ENCODE measurements around the gene ACVR1B. TPM values are rescaled to one million over a fixed set of nuclear protein-coding genes. Genes with fewer than 3 reads are reported as not detected.
A peak's percentile ranks its signal among the peaks of the same experiment; 100 is the strongest.

The ACVR1B gene
- total RNA-seq, 4 donors from 2014 or later: 9.1 to 71.6 (median 59.2) TPM

DNA sequence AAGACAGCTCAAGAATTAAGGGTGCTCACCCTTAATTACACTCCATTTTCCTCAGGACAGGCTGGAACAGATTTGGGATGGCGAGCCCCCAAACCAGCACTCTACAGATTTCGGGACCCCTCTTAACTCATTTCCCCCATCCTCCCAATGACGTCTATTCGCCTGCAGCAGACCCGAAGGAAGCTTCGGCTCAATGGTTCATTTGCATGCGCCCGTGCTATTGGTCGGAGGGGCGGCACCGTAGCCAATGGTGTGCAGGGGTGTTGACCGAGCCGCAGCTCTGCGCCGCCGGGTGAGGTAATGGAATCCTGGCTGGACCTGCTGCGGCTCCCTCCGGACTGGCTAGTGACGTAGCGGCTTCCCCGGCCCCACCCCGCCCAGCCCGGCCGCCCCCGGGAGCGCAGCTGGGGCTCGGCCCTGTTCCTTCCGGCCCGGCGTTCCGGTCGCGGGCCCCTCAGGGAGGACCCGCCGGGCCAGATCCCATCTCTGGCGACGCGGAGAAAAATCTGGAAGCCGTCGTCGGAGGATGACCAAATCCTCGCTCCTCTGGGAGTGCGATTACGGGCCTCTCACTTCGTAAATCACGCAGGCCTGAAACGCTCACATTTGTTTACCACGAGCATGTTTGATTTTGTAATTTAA lies 81.4 kb downstream of the ACVR1B start:
- H3K36me3 ChIP-seq: no peaks in the 10 kb centered on the region
- TF ChIP-seq POLR2A (IDR thresholded peaks at IDR 0.05): peak; percentile 33 to 70
- TF ChIP-seq, protein P1, sequence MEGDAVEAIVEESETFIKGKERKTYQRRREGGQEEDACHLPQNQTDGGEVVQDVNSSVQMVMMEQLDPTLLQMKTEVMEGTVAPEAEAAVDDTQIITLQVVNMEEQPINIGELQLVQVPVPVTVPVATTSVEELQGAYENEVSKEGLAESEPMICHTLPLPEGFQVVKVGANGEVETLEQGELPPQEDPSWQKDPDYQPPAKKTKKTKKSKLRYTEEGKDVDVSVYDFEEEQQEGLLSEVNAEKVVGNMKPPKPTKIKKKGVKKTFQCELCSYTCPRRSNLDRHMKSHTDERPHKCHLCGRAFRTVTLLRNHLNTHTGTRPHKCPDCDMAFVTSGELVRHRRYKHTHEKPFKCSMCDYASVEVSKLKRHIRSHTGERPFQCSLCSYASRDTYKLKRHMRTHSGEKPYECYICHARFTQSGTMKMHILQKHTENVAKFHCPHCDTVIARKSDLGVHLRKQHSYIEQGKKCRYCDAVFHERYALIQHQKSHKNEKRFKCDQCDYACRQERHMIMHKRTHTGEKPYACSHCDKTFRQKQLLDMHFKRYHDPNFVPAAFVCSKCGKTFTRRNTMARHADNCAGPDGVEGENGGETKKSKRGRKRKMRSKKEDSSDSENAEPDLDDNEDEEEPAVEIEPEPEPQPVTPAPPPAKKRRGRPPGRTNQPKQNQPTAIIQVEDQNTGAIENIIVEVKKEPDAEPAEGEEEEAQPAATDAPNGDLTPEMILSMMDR (IDR thresholded peaks at IDR 0.05): no peak

DNA sequence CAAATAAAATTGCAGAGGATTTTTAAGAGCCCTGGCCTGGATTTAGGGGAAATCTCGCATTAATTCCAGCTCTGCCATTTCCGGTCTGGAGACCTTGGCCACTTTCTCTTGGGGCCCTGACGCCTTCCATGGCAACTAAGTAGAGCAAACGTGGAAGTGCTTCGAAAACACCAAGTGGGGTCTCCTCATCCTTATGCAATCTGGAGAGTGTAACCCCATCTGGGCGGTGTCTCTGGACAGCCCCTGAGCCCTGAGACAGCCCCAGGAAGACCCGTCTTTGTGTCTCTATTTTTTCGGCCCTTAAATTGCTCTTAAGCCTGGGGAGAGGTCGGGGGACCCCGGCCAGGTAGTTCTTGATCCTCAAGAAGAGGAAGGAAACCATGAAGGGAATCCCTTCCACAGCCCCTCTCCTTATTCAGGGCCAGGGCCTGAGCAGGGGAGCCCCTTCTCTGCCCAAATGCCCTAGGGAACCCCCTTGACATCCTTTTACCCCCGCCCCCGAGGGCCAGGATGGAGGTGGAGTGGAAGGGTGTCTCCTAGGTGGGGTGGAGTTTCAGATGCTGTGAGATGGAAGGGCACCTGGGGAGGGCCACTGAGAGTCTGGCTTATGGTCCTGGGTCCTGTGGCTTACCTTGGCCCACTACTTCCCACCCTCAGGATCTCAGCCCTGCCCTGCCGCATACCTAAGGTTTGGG lies 82.1 kb downstream of the ACVR1B start:
- peak overlapping the region; percentile 30 to 45 (median 40) for H3K4me3 ChIP-seq
- no peaks in the 10 kb centered on the region for H3K9me3 ChIP-seq
- H3K36me3 ChIP-seq: no peaks in the 10 kb centered on the region
- TF ChIP-seq POLR2A (IDR thresholded peaks at IDR 0.05): no peak
- TF ChIP-seq, protein P1 (IDR thresholded peaks at IDR 0.05): no peak
- no peak for DNase-seq
- peaks cover 3 to 33% (median 20%) of the 10 kb centered on the region in 4 donors for H3K4me1 ChIP-seq
- H3K27ac ChIP-seq: peak overlapping the region; percentile 79 to 91 (median 84)
- H3K27me3 ChIP-seq: no peaks in the 10 kb centered on the region

More for the DNA sequence above, 81.4 kb downstream of the ACVR1B start:
- Histone ChIP-seq H3K27ac (peak overlapping the region; percentile 79 to 91 (median 84)), H3K27me3 (no peaks in the 10 kb centered on the region), H3K9me3 (no peaks in the 10 kb centered on the region), H3K4me1 (peaks cover 3 to 31% (median 20%) of the 10 kb centered on the region in 4 donors), H3K4me3 (peak overlapping the region; percentile 30 to 45 (median 40))
- peak; percentile 97 to 99 (median 97) for DNase-seq

DNA sequence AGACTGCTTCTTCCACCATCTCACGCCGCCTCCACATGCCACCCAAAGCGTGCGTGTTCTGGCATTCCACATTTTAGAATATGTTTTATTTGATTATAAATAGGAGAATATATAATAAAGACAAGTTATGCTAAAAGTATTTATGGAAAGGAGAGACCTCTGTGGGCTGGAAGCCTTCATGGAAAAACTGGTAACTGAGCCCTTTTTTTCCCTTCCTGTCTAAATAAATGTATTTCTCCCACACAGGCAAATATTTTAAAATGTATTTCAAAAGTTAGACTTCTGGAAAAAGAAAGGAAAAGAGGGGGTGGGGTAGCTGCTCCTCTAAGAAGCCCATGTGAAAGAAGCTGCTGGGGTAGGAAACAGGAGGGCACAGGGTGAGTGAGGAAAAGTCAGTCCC lies 83.7 kb downstream of the ACVR1B start:
- no peak overlapping the region for H3K27ac ChIP-seq
- no peaks in the 10 kb centered on the region for H3K27me3 ChIP-seq
- no peak for TF ChIP-seq POLR2A (IDR thresholded peaks at IDR 0.05)
- TF ChIP-seq, protein P1 (IDR thresholded peaks at IDR 0.05): no peak
- H3K4me1 ChIP-seq: peaks cover 3 to 33% (median 20%) of the 10 kb centered on the region in 4 donors
- no peaks in the 10 kb centered on the region for H3K36me3 ChIP-seq
- no peaks in the 10 kb centered on the region for H3K9me3 ChIP-seq
- H3K4me3 ChIP-seq: no peak overlapping the region
- DNase-seq: no peak

DNA sequence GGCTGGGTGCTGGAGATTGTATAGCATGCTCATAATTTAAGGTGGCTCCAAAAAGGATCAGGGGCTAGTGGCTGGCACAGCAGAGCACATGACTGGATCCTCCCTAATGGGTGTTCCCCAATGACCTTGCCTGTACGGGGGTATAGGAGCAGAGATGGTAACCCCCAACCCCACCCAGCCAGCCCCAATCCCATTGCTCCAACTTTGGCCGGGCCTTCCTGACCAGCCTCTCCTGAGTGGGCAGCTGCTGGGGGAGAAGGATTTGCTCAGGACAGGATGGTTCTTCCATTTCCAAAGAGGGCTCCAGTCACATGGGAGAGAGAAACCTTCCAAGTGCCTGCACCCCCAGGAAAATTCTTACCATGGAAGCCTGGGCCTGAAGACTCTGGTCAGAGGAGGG lies 84.4 kb downstream of the ACVR1B start:
- no peak overlapping the region for H3K4me3 ChIP-seq
- no peaks in the 10 kb centered on the region for H3K9me3 ChIP-seq
- peaks cover 3 to 33% (median 20%) of the 10 kb centered on the region in 4 donors for H3K4me1 ChIP-seq
- H3K27ac ChIP-seq: peak overlapping the region in 3 of 4 donors; percentile 66 to 87 (median 79)
- TF ChIP-seq, protein P1 (IDR thresholded peaks at IDR 0.05): no peak
- no peak for TF ChIP-seq POLR2A (IDR thresholded peaks at IDR 0.05)
- no peak for DNase-seq
- no peaks in the 10 kb centered on the region for H3K36me3 ChIP-seq
- H3K27me3 ChIP-seq: no peaks in the 10 kb centered on the region

DNA sequence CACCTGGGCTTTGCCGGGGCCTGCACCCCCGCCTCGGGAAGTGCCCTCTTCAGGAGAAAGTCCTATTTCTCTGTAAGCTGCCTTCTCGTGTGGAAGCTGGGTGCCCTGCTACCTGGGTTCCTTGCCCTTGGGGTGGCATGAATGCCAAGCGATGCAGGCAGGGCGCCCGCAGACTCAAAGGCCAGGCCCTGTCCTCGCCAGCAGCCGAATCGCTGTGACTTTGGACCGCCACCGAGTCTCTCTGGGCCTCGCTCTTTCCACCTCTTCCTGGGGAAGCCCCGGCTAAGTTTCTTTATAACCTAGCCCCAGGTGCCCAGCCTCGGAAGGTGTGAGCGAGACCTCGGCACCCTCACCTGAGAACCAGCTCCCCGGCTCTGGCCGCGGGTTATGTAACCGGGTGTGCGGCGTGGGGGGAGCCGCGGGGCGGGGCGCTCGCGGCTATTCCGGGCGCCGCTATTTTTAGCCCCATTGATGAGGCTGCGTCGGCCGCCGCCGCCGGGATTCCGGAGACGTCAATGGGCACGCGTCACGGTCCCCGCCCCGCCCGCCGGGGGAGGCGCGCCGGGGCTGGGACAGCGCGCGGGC lies 85.2 kb downstream of the ACVR1B start:
- Histone ChIP-seq H3K4me1 (peaks cover 3 to 33% (median 21%) of the 10 kb centered on the region in 4 donors), H3K27ac (peak overlapping the region; percentile 66 to 87 (median 74)), H3K9me3 (no peaks in the 10 kb centered on the region), H3K27me3 (no peaks in the 10 kb centered on the region), H3K4me3 (peak overlapping the region; percentile 65 to 80 (median 66)), H3K36me3 (no peaks in the 10 kb centered on the region)
- peak; percentile 36 to 66 for TF ChIP-seq POLR2A (IDR thresholded peaks at IDR 0.05)
- TF ChIP-seq, protein P1 (IDR thresholded peaks at IDR 0.05): no peak
- DNase-seq: peak; percentile 87 to 94 (median 89)

All from Peyer's patch (tissue), 4 donors.